HEK293 (cell line): ENCODE data around the gene C11orf21.

Experiments
- ATF2 ChIP-seq: fragments of 450-650 bp; formaldehyde crosslinking; IDR thresholded peaks from 2 replicates; pipeline ENCODE4 v1.5.1; 2016; ENCODE audit warnings: missing biosample characterization, missing genetic modification characterization, low read depth
- CTCF ChIP-seq: fragments of 450-650 bp; formaldehyde crosslinking; IDR thresholded peaks from 2 replicates; pipeline ENCODE4 v1.5.1; 2016; ENCODE audit warnings: missing biosample characterization, missing genetic modification characterization
- HOXA7 ChIP-seq: sonication (generic); formaldehyde crosslinking; IDR thresholded peaks from 2 replicates; pipeline ENCODE4 v1.8.1; 2022; ENCODE audit warnings: missing genetic modification reagents, borderline replicate concordance
- MZF1 ChIP-seq: fragments of 450-650 bp; formaldehyde crosslinking; IDR thresholded peaks from 2 replicates; pipeline ENCODE4 v1.5.1; 2017; ENCODE audit warnings: missing biosample characterization, missing genetic modification characterization, borderline replicate concordance
- REST ChIP-seq: fragments of 450-650 bp; formaldehyde crosslinking; IDR thresholded peaks from 2 replicates; pipeline ENCODE4 v1.5.1; 2016; ENCODE audit warnings: missing biosample characterization, missing genetic modification characterization
- YY1 ChIP-seq: fragments of 450-650 bp; formaldehyde crosslinking; IDR thresholded peaks from 2 replicates; pipeline ENCODE4 v1.5.1; 2018; ENCODE audit warnings: missing biosample characterization, missing genetic modification characterization
- ZBTB20 ChIP-seq: fragments of 450-650 bp; formaldehyde crosslinking; IDR thresholded peaks from 2 replicates; pipeline ENCODE4 v1.5.1; 2016; ENCODE audit warnings: missing biosample characterization, missing genetic modification characterization
- ZFP37 ChIP-seq: fragments of 450-650 bp; formaldehyde crosslinking; IDR thresholded peaks from 2 replicates; pipeline ENCODE4 v1.5.1; 2016; ENCODE audit warnings: missing biosample characterization, missing genetic modification characterization
- ZNF324 ChIP-seq: fragments of 450-650 bp; formaldehyde crosslinking; IDR thresholded peaks from 2 replicates; pipeline ENCODE4 v1.5.1; 2016; ENCODE audit warnings: missing biosample characterization, missing genetic modification characterization
- ZNF350 ChIP-seq: fragments of 450-650 bp; formaldehyde crosslinking; IDR thresholded peaks from 2 replicates; pipeline ENCODE4 v1.5.0; 2017; ENCODE audit warnings: missing biosample characterization, mild to moderate bottlenecking, missing genetic modification characterization
- ZNF670 ChIP-seq: fragments of 450-650 bp; formaldehyde crosslinking; IDR thresholded peaks from 2 replicates; pipeline ENCODE4 v1.5.1; 2016; ENCODE audit warnings: missing biosample characterization, missing genetic modification characterization, low read depth
- ZNF792 ChIP-seq: fragments of 450-650 bp; formaldehyde crosslinking; IDR thresholded peaks from 2 replicates; pipeline ENCODE4 v1.5.1; 2016; ENCODE audit warnings: missing biosample characterization, missing genetic modification characterization

GRCh38 chr11:2270322-2271076 is 31.2 kb downstream of the C11orf21 start, which contains the start of gene ASCL2:
- no peak for TF ChIP-seq MZF1
- no peak for TF ChIP-seq ZFP37 (tag by site-specific recombination)
- TF ChIP-seq CTCF (tag by site-specific recombination) = no peak
- TF ChIP-seq ATF2 (tag by site-specific recombination) = no peak
- no peak for TF ChIP-seq ZNF350 (tag by site-specific recombination)
- no peak for TF ChIP-seq ZNF670 (tag by site-specific recombination)
- no peak for TF ChIP-seq YY1 (tag by site-specific recombination)
- no peak for TF ChIP-seq ZBTB20 (tag by site-specific recombination)
- no peak for TF ChIP-seq REST
- no peak for TF ChIP-seq ZNF792 (tag by site-specific recombination)
- no peak for TF ChIP-seq ZNF324 (tag by site-specific recombination)
- TF ChIP-seq HOXA7 = no peak
